A549 (cell line): ENCODE results near the gene REC114.

Experiments
- CHD2 ChIP-seq: fragments of 150-350 bp; IDR thresholded peaks from 2 replicates; pipeline ENCODE4 v1.6.1; 2014; ENCODE audit warnings: low read length; ENCODE audit not compliant: partially characterized antibody
- CTCF ChIP-seq: fragments of >200 bp; sonication (Bioruptor Twin); formaldehyde crosslinking; IDR thresholded peaks from 3 replicates; pipeline ENCODE4 v1.5.1; 2016
- EP300 ChIP-seq, 2 experiments: fragments of >200 bp; sonication (Bioruptor Twin); formaldehyde crosslinking; IDR thresholded peaks; 2 replicates in 1 of 2; 3 replicates in 1 of 2; pipeline ENCODE4 v1.6.1; 2016 to 2017
- FOSL2 ChIP-seq, 2 experiments: fragments of 450-650 bp in 1 of 2; fragments of >200 bp in 1 of 2; sonication (Bioruptor Twin) in 1 of 2; formaldehyde crosslinking; IDR thresholded peaks; 2 replicates each; pipeline versions ENCODE4 v1.5.0 to v1.6.1; 2016 to 2020; ENCODE audit warnings: mild to moderate bottlenecking in 1 of 2, moderate library complexity in 1 of 2
- JUN ChIP-seq, 2 experiments: fragments of >200 bp; sonication (Bioruptor Twin); formaldehyde crosslinking; IDR thresholded peaks; 2 replicates in 1 of 2; 3 replicates in 1 of 2; pipeline ENCODE4 v1.6.1; 2016 to 2017
- JUNB ChIP-seq: fragments of >200 bp; sonication (Bioruptor Twin); formaldehyde crosslinking; IDR thresholded peaks from 2 replicates; pipeline ENCODE4 v1.6.1; 2016
- KDM5A ChIP-seq: fragments of 200-600 bp; sonication (generic); IDR thresholded peaks from 2 replicates; pipeline ENCODE4 v1.6.1; 2016; ENCODE audit warnings: antibody characterized with exemption, mild to moderate bottlenecking
- NFE2L2 ChIP-seq: fragments of 150-350 bp; conservative IDR thresholded peaks from 2 replicates; pipeline ENCODE4 v1.6.1; 2014; ENCODE audit warnings: low read length
- POLR2A ChIP-seq: IDR thresholded peaks from 2 replicates; pipeline ENCODE4 v1.6.1; 2012; ENCODE audit warnings: mild to moderate bottlenecking, low read length
- POLR2AphosphoS2 ChIP-seq: conservative IDR thresholded peaks from 2 replicates; pipeline ENCODE4 v1.6.1; 2012; ENCODE audit warnings: low read length, improper control_type of control experiment, inconsistent platforms
- RCOR1 ChIP-seq: fragments of 150-350 bp; IDR thresholded peaks from 2 replicates; pipeline ENCODE4 v1.6.1; 2014; ENCODE audit warnings: antibody characterized with exemption, low read length, low read depth
- REST ChIP-seq: fragments of 200-600 bp; sonication (generic); IDR thresholded peaks from 2 replicates; pipeline ENCODE4 v1.6.1; 2016; ENCODE audit warnings: antibody characterized with exemption, mild to moderate bottlenecking, moderate library complexity
- RFX5 ChIP-seq: fragments of 450-650 bp; IDR thresholded peaks from 2 replicates; pipeline ENCODE4 v1.7.1; 2014; ENCODE audit warnings: antibody characterized with exemption, mild to moderate bottlenecking, moderate library complexity
- SMC3 ChIP-seq: fragments of >200 bp; sonication (Bioruptor Twin); formaldehyde crosslinking; IDR thresholded peaks from 3 replicates; pipeline ENCODE4 v1.6.1; 2018; ENCODE audit warnings: inconsistent platforms

GRCh38 chr15:73550190-73550589 is 107.2 kb downstream of the REC114 start:
- TF ChIP-seq KDM5A (no peak), POLR2A (no peak), CTCF (no peak), EP300 (IDR thresholded peaks at IDR 0.05) (no peak), RFX5 (no peak), JUN (IDR thresholded peaks at IDR 0.05) (no peak), RCOR1 (no peak), CHD2 (no peak), POLR2AphosphoS2 (no peak), REST (no peak), JUNB (no peak), NFE2L2 (no peak), SMC3 (no peak), FOSL2 (IDR thresholded peaks at IDR 0.05) (no peak), FOSL2 (CRISPR knock-in tag; IDR thresholded peaks at IDR 0.05) (no peak)
